Central memory CD4-positive, alpha-beta T cell (primary cell): ENCODE measurements around the gene CDC42BPB.
"Not testable (repeated sequence)": the region's sequence is repeated elsewhere in the genome, so short reads cannot be mapped to it uniquely, and the experiment has no call there.

Source experiments
- DNase-seq: peaks from one replicate; pipeline ENCODE4 v3.0.0; 2022

CDC42BPB gene

DNA sequence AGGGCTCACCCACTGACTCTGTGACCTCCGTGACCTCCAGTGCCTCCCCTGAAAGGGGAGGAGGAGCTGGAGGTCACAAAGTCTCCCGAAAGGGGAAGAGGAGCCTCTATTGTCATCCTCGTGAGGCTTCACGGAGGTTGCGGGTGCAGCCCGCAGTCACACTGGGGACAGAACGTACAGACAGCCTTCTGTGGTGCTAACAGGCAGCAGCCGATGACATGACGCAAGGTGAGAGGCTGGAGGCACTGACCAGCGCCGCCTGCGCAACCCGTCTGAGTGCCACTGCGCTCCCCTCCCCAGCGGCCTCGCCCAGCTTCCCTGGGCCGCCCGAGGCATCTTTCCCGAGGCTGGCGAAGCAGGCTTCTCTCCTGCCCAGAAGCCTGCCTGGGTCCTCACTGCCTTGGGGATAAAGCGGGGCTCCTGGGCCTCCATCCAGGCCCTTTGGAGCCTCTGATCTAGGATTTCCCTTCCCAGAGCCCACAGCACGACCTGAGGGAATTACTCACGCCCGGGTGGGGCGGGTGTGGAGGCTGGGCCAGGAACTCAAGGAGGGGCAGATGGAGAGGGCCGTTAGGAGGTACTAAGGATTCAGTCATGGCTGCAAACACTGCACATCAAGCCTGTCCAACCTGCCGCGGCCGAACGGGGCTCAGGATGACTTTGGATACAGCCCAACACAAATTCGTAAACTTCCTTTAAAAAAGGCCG is 14.3 kb upstream of the CDC42BPB start:
- DNase-seq = no peak

DNA sequence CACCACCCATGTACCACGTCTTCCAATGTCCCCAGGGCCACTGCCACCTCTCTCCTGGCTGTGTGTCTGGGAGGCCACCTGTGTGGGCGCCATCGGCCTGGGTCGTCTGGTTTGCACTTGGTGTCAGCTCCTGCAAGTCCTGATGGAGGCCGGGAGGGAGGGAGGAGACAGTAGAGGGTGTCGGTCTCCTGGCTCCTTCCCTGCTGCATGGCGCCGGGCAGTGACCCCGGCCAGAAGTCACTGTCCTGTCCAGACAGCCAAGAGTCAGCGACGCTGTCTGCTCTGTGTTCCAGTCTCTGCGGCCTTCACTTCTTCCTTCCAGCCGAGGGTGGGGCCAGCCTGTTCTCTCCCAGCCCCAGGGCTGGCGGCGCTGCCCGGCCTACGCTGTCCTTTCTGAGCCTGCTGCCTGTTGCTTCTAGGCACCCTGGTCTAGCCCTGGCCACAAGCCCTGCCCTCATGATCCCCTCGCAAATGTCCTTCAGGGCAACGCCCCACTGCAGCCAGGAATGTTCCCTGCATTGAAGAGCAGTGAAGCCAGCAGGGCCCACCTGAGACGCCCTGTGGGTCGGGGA is 13.7 kb upstream of the CDC42BPB start:
- DNase-seq = no peak

DNA sequence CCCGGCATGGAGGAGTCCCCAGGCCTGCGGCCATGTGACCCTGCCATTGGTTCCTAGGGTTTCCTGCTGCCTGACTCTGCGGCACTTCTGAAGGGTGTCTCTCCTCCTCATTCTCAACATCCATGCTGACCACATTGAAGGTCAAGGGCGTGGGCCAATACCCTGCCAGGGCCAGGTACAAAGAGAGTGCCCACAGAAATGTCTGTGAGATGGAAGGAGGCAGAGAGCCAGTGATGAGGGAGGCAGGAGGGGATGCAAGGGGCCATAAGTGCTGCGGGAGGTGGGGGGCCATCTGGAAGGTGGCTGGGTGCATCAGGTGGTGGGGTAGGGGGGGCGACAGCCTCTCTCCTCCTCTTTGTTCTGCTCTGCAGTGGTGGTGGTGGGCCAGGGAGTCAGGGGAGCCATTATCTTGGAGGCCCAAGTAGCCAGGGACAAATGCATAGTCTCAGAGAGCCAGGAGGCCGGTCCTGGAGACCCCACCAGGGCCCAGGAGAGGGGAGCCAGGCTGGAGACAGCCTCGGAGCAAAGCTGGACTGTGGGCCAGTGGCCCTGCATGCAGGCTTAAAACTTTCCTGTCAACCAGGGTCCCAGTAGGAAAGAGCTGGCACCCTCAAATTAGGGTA is 13.0 kb upstream of the CDC42BPB start:
- DNase-seq = no peak

DNA sequence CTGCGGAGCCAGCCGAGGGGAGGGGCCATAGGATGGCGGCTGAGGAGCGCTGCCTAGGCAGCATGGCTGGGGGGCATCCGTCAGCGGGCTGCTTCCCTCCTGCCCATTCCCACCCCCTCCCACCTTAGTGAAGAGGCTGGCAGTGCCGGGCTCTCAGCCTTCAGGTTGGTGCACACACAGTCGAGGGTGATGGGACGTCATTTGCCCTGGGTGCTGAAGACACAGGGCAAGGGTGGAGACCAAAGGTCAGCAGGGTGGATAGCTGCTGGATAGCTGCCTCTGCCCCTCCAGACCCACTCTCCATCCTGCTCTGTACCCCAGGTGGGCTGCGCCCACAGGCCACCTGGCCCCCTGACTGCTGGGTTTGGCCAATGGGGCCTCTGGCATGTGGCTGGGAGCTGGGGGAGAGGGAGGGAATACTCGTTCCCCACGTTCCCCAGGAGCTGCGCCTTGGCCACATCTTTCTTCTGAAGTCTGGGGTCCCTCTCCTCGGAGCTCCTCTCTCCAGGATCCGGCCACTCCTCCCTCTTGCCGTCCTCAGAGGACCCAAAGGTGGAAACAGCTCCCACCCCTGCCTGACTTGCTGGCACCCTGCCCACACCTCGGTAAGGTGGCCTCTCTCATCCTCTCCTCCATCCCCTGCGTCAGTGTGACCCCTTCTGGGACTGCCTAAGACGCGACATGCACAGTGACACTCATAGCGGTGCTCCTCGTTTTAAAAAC is 11.2 kb upstream of the CDC42BPB start:
- no peak for DNase-seq

GRCh38 chr14:103067231-103067954 is 10.0 kb upstream of the CDC42BPB start:
- no peak for DNase-seq

- no peak for DNase-seq
These were observed 9.1 kb upstream of the CDC42BPB start for GRCh38 chr14:103066399-103066798.

DNA sequence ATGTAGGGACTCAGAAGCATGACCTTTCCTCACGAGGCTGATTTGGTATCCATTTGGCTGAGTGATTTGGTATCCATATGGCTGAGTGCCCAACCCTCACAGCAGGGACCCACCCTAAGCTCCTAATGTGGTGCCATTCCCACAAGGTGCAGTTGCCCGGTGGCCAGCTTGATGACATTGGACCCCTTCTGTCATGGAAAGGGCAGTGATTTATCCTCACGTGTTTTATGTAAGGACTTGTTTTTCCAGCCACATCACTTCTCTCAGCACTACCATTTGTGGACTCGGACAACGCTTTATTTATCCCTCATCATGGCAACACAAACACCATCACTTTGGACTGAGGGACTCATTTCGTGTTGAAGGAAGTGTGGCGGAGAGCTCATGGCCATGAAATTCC is 8.5 kb upstream of the CDC42BPB start:
- DNase-seq = no peak

DNA sequence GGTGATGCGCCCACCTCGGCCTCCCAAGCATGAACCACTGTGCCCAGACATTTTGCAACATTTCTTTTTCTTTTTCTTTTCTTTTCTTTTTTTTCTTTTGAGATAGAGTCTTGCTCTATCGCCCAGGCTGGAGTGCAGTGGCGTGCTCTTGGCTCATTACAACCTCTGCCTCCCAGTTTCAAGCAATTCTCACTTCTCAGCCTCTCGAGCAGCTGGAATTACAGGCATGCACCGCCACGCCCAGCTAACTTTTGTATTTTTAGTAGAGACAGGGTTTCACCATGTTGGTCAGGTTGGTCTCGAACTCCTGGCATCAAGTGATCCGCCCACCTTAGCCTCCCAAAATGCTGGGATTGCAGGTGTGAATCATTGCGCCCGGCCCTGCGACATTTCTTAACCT is 7.6 kb upstream of the CDC42BPB start:
- no peak for DNase-seq

GRCh38 chr14:103064436-103064835 is 7.1 kb upstream of the CDC42BPB start:
- no peak for DNase-seq

GRCh38 chr14:103061482-103061976 is 4.2 kb upstream of the CDC42BPB start:
- DNase-seq = no peak

- no peak for DNase-seq
These were observed 2.2 kb upstream of the CDC42BPB start for GRCh38 chr14:103059556-103059955.

GRCh38 chr14:103058164-103059055 is 1.1 kb upstream of the CDC42BPB start:
- DNase-seq = no peak

GRCh38 chr14:103057028-103057371 is 349 bp downstream of the CDC42BPB start:
- DNase-seq = no peak

DNA sequence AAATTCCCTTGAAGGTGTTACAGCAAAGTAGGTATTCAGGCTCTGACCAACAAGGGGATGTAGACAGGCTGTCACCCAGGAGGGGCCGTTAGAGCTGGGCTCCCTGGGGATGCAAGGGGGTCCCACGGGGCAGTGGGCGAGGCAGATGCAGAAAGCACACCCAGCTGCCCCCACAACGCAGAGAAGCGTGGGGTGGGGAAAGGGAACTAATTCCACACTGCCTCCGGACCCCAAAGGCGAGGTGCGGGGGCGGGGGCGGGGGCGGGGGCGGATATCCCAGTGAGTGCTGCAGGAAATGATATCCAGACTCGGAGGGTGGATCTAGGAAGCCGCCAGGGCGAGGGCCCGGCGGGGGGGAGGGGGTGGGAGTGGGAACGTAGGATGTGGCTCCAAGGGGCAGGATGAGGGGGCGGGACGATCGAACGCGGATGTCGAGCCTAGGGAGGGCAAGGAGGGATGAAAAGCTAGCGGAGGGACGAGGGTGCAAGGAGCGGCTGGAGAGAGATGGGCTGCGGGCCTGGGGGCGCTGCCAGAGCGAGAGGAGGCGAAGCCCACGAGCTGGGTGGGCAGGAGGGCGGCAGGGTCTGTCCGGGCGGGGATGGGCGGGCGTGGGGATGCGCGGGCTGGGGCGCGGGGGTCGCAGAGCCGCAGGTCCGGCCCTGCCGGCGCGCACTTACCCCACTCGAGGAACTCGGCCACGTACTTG is 874 bp downstream of the CDC42BPB start:
- DNase-seq = no peak

DNA sequence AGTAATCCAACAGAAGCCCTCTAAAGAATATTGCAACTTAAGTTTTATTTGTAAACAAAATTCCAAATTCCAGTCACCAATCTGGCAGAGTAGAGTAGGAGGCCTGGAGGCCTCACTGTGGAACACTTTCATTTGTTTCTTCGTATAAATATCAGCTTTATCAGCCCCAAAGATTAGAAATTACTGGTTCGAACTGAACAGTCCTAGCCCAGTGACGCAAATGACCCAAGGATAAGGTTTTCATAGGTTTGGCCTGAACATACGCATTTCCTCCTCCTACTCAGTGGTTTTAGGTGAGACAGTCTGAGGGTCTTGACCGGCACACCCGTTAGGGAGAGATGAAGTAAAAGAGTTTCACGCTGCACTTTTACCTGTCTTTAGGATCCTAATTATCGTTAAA is 1.7 kb downstream of the CDC42BPB start:
- no peak for DNase-seq

DNA sequence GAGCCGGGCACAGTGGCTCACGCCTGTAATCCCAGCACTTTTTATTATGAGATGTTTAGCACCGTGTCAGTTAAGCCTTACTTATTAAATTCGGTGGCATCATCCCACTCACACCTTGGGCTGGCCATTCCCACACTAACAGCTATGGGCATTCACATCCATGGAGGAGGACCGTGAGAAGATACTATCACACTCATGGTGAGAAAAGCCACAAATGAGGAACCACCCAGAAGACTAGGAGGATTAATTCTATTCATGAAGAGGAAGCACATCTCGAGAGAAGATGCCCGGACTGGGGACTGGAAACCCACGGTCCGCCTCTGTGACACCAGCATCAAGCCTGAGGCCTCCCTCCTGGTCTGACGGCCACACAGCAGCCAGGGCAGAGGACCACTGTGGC is 4.9 kb downstream of the CDC42BPB start:
- no peak for DNase-seq

DNA sequence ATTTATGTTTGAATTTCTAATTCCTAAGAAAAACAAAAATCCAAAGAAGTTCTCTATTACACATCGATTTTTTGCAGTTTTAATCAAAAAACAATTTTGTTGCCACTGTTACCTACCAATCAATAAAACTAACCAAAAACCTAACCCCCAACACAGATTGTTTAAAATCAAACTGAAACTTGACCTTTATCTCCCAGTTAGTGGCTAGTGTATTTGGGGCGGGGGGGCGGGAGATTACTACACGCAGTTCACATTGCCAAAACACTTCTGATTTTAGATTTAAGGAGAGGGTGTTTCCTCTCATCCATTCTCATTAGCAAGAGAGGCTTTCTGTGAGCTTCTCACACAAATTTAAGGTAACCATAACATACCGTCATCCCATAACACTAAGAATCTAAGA is 6.4 kb downstream of the CDC42BPB start:
- no peak for DNase-seq

GRCh38 chr14:103047453-103047852 is 9.9 kb downstream of the CDC42BPB start:
- DNase-seq = not testable (repeated sequence)

DNA sequence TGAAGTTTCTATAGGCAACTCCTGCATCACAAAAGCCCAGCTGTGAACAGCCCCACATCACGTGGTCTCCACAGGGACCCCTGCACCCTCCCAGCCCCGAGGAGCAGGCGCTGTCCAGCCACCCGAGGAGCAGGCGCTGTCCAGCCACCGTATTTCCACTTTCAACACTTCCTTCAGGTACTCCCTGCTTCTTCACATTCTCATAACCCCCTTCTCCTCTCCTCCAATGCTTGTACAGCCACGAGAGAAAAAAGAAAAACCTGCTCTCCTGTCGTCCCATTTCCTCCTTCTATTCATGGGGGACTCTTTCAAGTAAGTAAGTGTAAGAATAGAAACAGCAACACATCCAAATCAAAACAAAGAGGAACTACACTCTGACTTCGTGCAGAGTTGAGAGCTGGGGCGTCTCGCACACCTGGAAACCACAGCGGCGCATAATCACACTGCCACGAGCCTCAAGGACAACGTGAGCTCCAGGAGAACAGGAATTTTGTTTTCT is 11.9 kb downstream of the CDC42BPB start:
- DNase-seq = no peak

DNA sequence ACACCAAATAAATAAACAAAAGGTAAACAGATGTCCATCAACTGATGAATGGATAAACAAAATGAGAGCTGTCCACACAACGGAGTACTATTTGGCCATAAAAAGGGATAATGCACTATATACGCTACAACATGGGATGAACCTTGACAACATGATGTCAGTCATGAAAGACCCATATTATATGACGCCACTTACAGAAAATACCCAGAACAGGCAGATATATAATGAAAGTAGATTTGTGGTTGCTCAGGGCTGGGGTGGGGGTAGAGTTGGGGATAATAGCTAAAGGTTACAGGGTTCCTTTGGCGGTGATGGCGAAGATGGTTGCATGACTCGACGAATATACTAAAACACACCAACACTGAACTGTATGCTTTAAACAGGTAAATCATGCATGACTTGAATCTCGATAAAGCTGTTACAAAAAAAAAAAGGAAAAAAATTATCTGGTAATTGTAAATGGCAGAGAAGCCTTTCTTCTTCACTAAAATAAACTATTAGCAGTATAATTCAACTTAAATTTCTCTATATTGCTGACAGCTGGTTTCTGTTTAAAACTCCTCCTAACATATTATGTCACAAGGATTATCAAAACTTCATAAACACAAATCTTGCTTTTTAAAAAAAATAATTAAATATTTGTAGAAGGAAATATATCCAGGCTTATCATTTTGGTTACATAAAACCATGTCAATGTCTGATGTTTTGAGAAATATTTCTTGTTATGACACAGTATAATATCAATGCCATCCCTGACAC is 13.9 kb downstream of the CDC42BPB start:
- DNase-seq = no peak
